GM12873 (cell line): Measurements from ENCODE around the gene CPLANE2.

Experiments
- TF ChIP-seq, protein P1 (sequence below): IDR thresholded peaks from 2 replicates; pipeline ENCODE4 v1.5.1; 2012; ENCODE audit warnings: low read depth, mild to moderate bottlenecking, moderate library complexity, low read length, control low read depth; ENCODE audit not compliant: insufficient read depth; ENCODE audit errors: missing control alignments

The CPLANE2 gene

DNA sequence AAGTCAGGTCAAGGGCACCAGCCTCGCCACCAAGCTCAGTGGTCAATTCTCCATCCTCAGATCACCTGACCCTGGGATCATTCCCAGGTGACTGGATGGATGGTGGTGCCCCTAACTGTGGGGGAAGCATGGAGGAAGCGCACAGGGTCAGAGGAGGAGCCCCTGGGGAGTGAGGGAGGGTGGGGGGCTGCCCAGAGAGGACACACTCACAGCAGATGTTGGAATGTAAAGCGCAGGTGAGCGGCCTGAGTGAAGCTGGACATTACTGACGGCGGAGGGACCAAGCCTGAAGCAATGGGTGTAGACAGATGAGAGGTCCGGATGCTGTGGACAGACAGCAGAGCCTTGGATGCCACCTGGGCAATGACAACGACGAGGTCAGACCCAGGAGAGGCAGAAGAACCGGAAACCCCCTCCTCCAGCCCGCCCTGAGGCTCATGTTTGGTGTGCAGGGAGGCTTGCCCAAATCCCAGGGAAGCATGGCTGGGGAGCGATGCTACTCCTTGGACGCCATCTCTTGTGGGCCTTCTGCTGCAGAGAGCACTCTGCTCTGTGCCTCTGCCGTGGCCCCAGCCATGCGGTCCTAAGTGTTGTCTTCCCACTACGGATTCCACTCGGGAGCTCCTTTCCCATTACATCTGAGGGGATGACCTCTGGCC lies 5.7 kb upstream of the CPLANE2 start:
- TF ChIP-seq, protein P1, sequence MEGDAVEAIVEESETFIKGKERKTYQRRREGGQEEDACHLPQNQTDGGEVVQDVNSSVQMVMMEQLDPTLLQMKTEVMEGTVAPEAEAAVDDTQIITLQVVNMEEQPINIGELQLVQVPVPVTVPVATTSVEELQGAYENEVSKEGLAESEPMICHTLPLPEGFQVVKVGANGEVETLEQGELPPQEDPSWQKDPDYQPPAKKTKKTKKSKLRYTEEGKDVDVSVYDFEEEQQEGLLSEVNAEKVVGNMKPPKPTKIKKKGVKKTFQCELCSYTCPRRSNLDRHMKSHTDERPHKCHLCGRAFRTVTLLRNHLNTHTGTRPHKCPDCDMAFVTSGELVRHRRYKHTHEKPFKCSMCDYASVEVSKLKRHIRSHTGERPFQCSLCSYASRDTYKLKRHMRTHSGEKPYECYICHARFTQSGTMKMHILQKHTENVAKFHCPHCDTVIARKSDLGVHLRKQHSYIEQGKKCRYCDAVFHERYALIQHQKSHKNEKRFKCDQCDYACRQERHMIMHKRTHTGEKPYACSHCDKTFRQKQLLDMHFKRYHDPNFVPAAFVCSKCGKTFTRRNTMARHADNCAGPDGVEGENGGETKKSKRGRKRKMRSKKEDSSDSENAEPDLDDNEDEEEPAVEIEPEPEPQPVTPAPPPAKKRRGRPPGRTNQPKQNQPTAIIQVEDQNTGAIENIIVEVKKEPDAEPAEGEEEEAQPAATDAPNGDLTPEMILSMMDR, result no peak

GRCh38 chr1:16241221-16241708 lies 4.3 kb upstream of the CPLANE2 start:
- TF ChIP-seq, protein P1, result no peak

- TF ChIP-seq, protein P1, result no peak
These were observed 3.0 kb upstream of the CPLANE2 start for GRCh38 chr1:16239972-16240491.

GRCh38 chr1:16237343-16237830 lies 404 bp upstream of the CPLANE2 start:
- TF ChIP-seq, protein P1, result no peak

- TF ChIP-seq, protein P1, result peak; percentile 66
These were observed 956 bp downstream of the CPLANE2 start for GRCh38 chr1:16235944-16236510.

GRCh38 chr1:16235347-16235746 lies 1.6 kb downstream of the CPLANE2 start:
- TF ChIP-seq, protein P1, result no peak

GRCh38 chr1:16233431-16233830 lies 3.6 kb downstream of the CPLANE2 start:
- TF ChIP-seq, protein P1, result no peak
